Glutamatergic neuron (in vitro differentiated cells): ENCODE data around the gene ASB1. TPM values are rescaled to one million over a fixed set of nuclear protein-coding genes. Genes with fewer than 3 reads are reported as not detected.

Experiments
- DNase-seq: peaks from one replicate; pipeline ENCODE4 v3.0.0; 2022
- H3K27ac Mint-ChIP-seq: one replicate; pipeline ENCODE4 v1.8.0; 2020; ENCODE audit warnings: mild to moderate bottlenecking, mixed read lengths, inconsistent platforms; ENCODE audit not compliant: unreplicated experiment
- H3K27me3 Mint-ChIP-seq: one replicate; pipeline ENCODE4 v1.8.0; 2020; ENCODE audit warnings: mild to moderate bottlenecking, moderate library complexity, mixed read lengths, inconsistent platforms; ENCODE audit not compliant: unreplicated experiment
- H3K36me3 Mint-ChIP-seq: one replicate; pipeline ENCODE4 v1.8.0; 2020; ENCODE audit warnings: mild to moderate bottlenecking, mixed read lengths, inconsistent platforms; ENCODE audit not compliant: unreplicated experiment
- H3K4me1 Mint-ChIP-seq: one replicate; pipeline ENCODE4 v1.8.0; 2020; ENCODE audit warnings: mild to moderate bottlenecking, low read depth, mixed read lengths, inconsistent platforms; ENCODE audit not compliant: unreplicated experiment
- H3K4me3 Mint-ChIP-seq: one replicate; pipeline ENCODE4 v1.8.0; 2020; ENCODE audit warnings: mild to moderate bottlenecking, mixed read lengths, inconsistent platforms; ENCODE audit not compliant: unreplicated experiment
- H3K9me3 Mint-ChIP-seq: one replicate; pipeline ENCODE4 v1.8.0; 2020; ENCODE audit warnings: mild to moderate bottlenecking, moderate library complexity, mixed read lengths, inconsistent platforms; ENCODE audit not compliant: unreplicated experiment
- CTCF ChIP-seq: fragments of 200-600 bp; sonication (generic); IDR thresholded peaks from one replicate; pipeline ENCODE4 v1.5.0; 2021; ENCODE audit not compliant: partially characterized antibody, unreplicated experiment
- total RNA-seq: library from RNA; stranded (reverse); fragmentation: NEBNext Ultra II Directional; extraction: Animal tissue kit (Norgen Biotek cat#: 25700); gene quantifications from one replicate; pipeline ENCODE4 v1.2.1, GENCODE V29; 2021; ENCODE audit not compliant: unreplicated experiment

ASB1 gene
- total RNA-seq, 1 donor from 2014 or later: 36.1 TPM

- no peak overlapping the region for H3K27ac Mint-ChIP-seq
- peaks cover 2% of the 10 kb centered on the region for H3K9me3 Mint-ChIP-seq
- H3K36me3 Mint-ChIP-seq: peaks cover 14% of the 10 kb centered on the region
- no peaks in the 10 kb centered on the region for H3K27me3 Mint-ChIP-seq
- peaks cover 9% of the 10 kb centered on the region for H3K4me1 Mint-ChIP-seq
- H3K4me3 Mint-ChIP-seq: no peak overlapping the region
- no peak for TF ChIP-seq CTCF
- DNase-seq: no peak
Measured at GRCh38 chr2:238420442-238420841, 6.3 kb upstream of the ASB1 start.

- no peak for TF ChIP-seq CTCF
- Mint-ChIP-seq H3K4me1 (peaks cover 10% of the 10 kb centered on the region), H3K4me3 (no peak overlapping the region), H3K36me3 (peaks cover 9% of the 10 kb centered on the region), H3K27me3 (peaks cover 1% of the 10 kb centered on the region), H3K27ac (peak overlapping the region; percentile 48), H3K9me3 (peaks cover 1% of the 10 kb centered on the region)
- no peak for DNase-seq
Measured at GRCh38 chr2:238420878-238421694, 5.6 kb upstream of the ASB1 start.

- peaks cover 3% of the 10 kb centered on the region for H3K27me3 Mint-ChIP-seq
- peaks cover 10% of the 10 kb centered on the region for H3K4me1 Mint-ChIP-seq
- H3K9me3 Mint-ChIP-seq: no peaks in the 10 kb centered on the region
- DNase-seq: no peak
- TF ChIP-seq CTCF: no peak
- H3K4me3 Mint-ChIP-seq: no peak overlapping the region
- peaks cover 3% of the 10 kb centered on the region for H3K36me3 Mint-ChIP-seq
- H3K27ac Mint-ChIP-seq: no peak overlapping the region
Measured at GRCh38 chr2:238421695-238422035, 5.1 kb upstream of the ASB1 start.

- Mint-ChIP-seq H3K36me3 (no peaks in the 10 kb centered on the region), H3K4me1 (peaks cover 10% of the 10 kb centered on the region), H3K27me3 (peaks cover 3% of the 10 kb centered on the region), H3K9me3 (no peaks in the 10 kb centered on the region), H3K4me3 (no peak overlapping the region), H3K27ac (no peak overlapping the region)
- no peak for TF ChIP-seq CTCF
- DNase-seq: no peak
Measured at GRCh38 chr2:238422285-238422684, 4.4 kb upstream of the ASB1 start.

- Mint-ChIP-seq H3K27ac (no peak overlapping the region), H3K4me3 (no peak overlapping the region), H3K4me1 (peaks cover 13% of the 10 kb centered on the region), H3K27me3 (peaks cover 6% of the 10 kb centered on the region), H3K36me3 (no peaks in the 10 kb centered on the region), H3K9me3 (peaks cover 4% of the 10 kb centered on the region)
- TF ChIP-seq CTCF: no peak
- no peak for DNase-seq
Measured at GRCh38 chr2:238422940-238423339, 3.8 kb upstream of the ASB1 start.
